Fibroblast of mammary gland (primary cell): Measurements from ENCODE around the gene TTC32.

ENCODE experiments used
- DNase-seq: peaks from one replicate; pipeline ENCODE4 v3.0.0-alpha.2; 2010; ENCODE audit warnings: low read depth
- H3K4me3 ChIP-seq: 2 replicates; pipeline ENCODE4 v1.5.1; 2011; ENCODE audit warnings: low read depth, mild to moderate bottlenecking, low read length, moderate library complexity; ENCODE audit not compliant: control insufficient read depth
- CTCF ChIP-seq: conservative IDR thresholded peaks from 2 replicates; pipeline ENCODE4 v1.5.1; 2011; ENCODE audit warnings: low read depth, low read length, inconsistent platforms; ENCODE audit not compliant: control insufficient read depth, insufficient read depth

The TTC32 gene

GRCh38 chr2:19888831-19889230 is 13.0 kb downstream of the TTC32 start:
- no peak for TF ChIP-seq CTCF
- no peak for DNase-seq
- no peak overlapping the region for H3K4me3 ChIP-seq

GRCh38 chr2:19887510-19887909 is 14.3 kb downstream of the TTC32 start:
- no peak for TF ChIP-seq CTCF
- no peak for DNase-seq
- no peak overlapping the region for H3K4me3 ChIP-seq

- DNase-seq = no peak
- H3K4me3 ChIP-seq = no peak overlapping the region
- no peak for TF ChIP-seq CTCF
These were observed 15.5 kb downstream of the TTC32 start for GRCh38 chr2:19886261-19886660.

GRCh38 chr2:19885791-19886190 is 16.0 kb downstream of the TTC32 start:
- DNase-seq = no peak
- no peak for TF ChIP-seq CTCF

GRCh38 chr2:19883971-19884720 is 17.6 kb downstream of the TTC32 start:
- no peak for DNase-seq
- no peak overlapping the region for H3K4me3 ChIP-seq
- TF ChIP-seq CTCF = no peak

More at GRCh38 chr2:19885791-19886190, 16.0 kb downstream of the TTC32 start:
- no peak overlapping the region for H3K4me3 ChIP-seq

- no peak for DNase-seq
- no peak overlapping the region for H3K4me3 ChIP-seq
- no peak for TF ChIP-seq CTCF
These were observed 18.3 kb downstream of the TTC32 start for GRCh38 chr2:19883486-19883885.
